ENCODE measurements around the gene USP6NL. TPM values are rescaled to one million over a fixed set of nuclear protein-coding genes. Genes with fewer than 3 reads are reported as not detected.

USP6NL gene
- polyA plus RNA-seq, 1 donor (not counting 4 experiments of a cell fraction or from before 2014, with no cell fraction given), result 8.7 TPM

- FAIRE-seq (no peak), DNase-seq (ENCODE audit: low read depth, low spot score) (no peak)
- Histone ChIP-seq H3K79me2 (ENCODE audit: control insufficient read depth, insufficient read depth, low read length) (peaks cover 8% of the 10 kb centered on the region), H4K20me1 (ENCODE audit: control insufficient read depth, extremely low read depth, insufficient read depth, low read length) (no peaks in the 10 kb centered on the region), H3K4me2 (ENCODE audit: control insufficient read depth, extremely low read depth, insufficient read depth, low read depth, low read length) (no peak overlapping the region), H3K36me3 (ENCODE audit: control insufficient read depth in 2 of 2, extremely low read depth in 1 of 2, insufficient read depth in 2 of 2, low read length in 2 of 2) (no peaks in the 10 kb centered on the region), H2AFZ (ENCODE audit: control insufficient read depth, low read length) (no peak overlapping the region), H3K9me3 (ENCODE audit: control insufficient read depth, low read depth, low read length) (no peaks in the 10 kb centered on the region), H3K27ac (ENCODE audit: control insufficient read depth, insufficient read depth, low read length) (no peak overlapping the region), H3K9me1 (ENCODE audit: control insufficient read depth, extremely low read depth, insufficient read depth, low read length) (no peaks in the 10 kb centered on the region), H3K4me1 (ENCODE audit: control insufficient read depth, extremely low read depth, insufficient read depth, low read length) (no peaks in the 10 kb centered on the region), H3K27me3 (ENCODE audit: control insufficient read depth, extremely low read depth, insufficient read depth, low read length) (no peaks in the 10 kb centered on the region), H3K4me3 (ENCODE audit: control insufficient read depth in 2 of 3, extremely low read depth in 1 of 3, insufficient read depth in 2 of 3, low read depth in 1 of 3, low read length in 3 of 3) (no peak overlapping the region), H3K9ac (ENCODE audit: control insufficient read depth, extremely low read depth, insufficient read depth, low read length) (no peak overlapping the region)
- TF ChIP-seq EZH2 (IDR thresholded peaks at IDR 0.05; ENCODE audit: low read length), result no peak
- no peak for TF ChIP-seq CTCF (optimal IDR thresholded peaks at IDR 0.05 in 1 of 3, IDR thresholded peaks at IDR 0.05 in 1 of 3, conservative IDR thresholded peaks at IDR 0.05 in 1 of 3; ENCODE audit: extremely low read depth in 1 of 3, insufficient read depth in 2 of 3, low read length in 3 of 3)
- dilution Hi-C loops (cut with MboI; ENCODE audit: extremely low pct_ligation_motif_present, low sequenced_read_pairs), result no loop called here
Observed at GRCh38 chr10:11576092-11576809, 35.2 kb downstream of the USP6NL start.

- H3K4me3 ChIP-seq (ENCODE audit: control insufficient read depth in 2 of 3, extremely low read depth in 1 of 3, insufficient read depth in 2 of 3, low read depth in 1 of 3, low read length in 3 of 3), result no peak overlapping the region
- H3K27me3 ChIP-seq (ENCODE audit: control insufficient read depth, extremely low read depth, insufficient read depth, low read length), result no peaks in the 10 kb centered on the region
- H3K9me1 ChIP-seq (ENCODE audit: control insufficient read depth, extremely low read depth, insufficient read depth, low read length), result no peaks in the 10 kb centered on the region
- no peak overlapping the region for H2AFZ ChIP-seq (ENCODE audit: control insufficient read depth, low read length)
- TF ChIP-seq CTCF (optimal IDR thresholded peaks at IDR 0.05 in 1 of 3, IDR thresholded peaks at IDR 0.05 in 1 of 3, conservative IDR thresholded peaks at IDR 0.05 in 1 of 3; ENCODE audit: extremely low read depth in 1 of 3, insufficient read depth in 2 of 3, low read length in 3 of 3) (no peak), EZH2 (IDR thresholded peaks at IDR 0.05; ENCODE audit: low read length) (no peak)
- no peak overlapping the region for H3K4me2 ChIP-seq (ENCODE audit: control insufficient read depth, extremely low read depth, insufficient read depth, low read depth, low read length)
- H3K79me2 ChIP-seq (ENCODE audit: control insufficient read depth, insufficient read depth, low read length), result peaks cover 8% of the 10 kb centered on the region
- H3K27ac ChIP-seq (ENCODE audit: control insufficient read depth, insufficient read depth, low read length), result no peak overlapping the region
- H3K9me3 ChIP-seq (ENCODE audit: control insufficient read depth, low read depth, low read length), result no peaks in the 10 kb centered on the region
- dilution Hi-C loops (cut with MboI; ENCODE audit: extremely low pct_ligation_motif_present, low sequenced_read_pairs), result no loop called here
- H3K36me3 ChIP-seq (ENCODE audit: control insufficient read depth in 2 of 2, extremely low read depth in 1 of 2, insufficient read depth in 2 of 2, low read length in 2 of 2), result no peaks in the 10 kb centered on the region
- no peak for DNase-seq (ENCODE audit: low read depth, low spot score)
- no peak overlapping the region for H3K9ac ChIP-seq (ENCODE audit: control insufficient read depth, extremely low read depth, insufficient read depth, low read length)
- FAIRE-seq, result peak; percentile 76
- no peaks in the 10 kb centered on the region for H4K20me1 ChIP-seq (ENCODE audit: control insufficient read depth, extremely low read depth, insufficient read depth, low read length)
- H3K4me1 ChIP-seq (ENCODE audit: control insufficient read depth, extremely low read depth, insufficient read depth, low read length), result no peaks in the 10 kb centered on the region
Observed at GRCh38 chr10:11573497-11573896, 38.0 kb downstream of the USP6NL start.
